GM18868 (cell line): Measurements from ENCODE around the gene PDPN.
A peak's percentile ranks its signal among the peaks of the same experiment; 100 is the strongest.

Source experiments
- ATAC-seq: cut with Tn5 transposase; IDR thresholded peaks from one replicate; pipeline ENCODE4 v1.9.1; 2021; ENCODE audit warnings: mild to moderate bottlenecking, moderate library complexity; ENCODE audit not compliant: unreplicated experiment

Gene PDPN

GRCh38 chr1:13616234-13616633, 32.6 kb downstream of the PDPN start:
- ATAC-seq: no peak

GRCh38 chr1:13617108-13617507, 33.5 kb downstream of the PDPN start:
- ATAC-seq: no peak

GRCh38 chr1:13617773-13618172, 34.1 kb downstream of the PDPN start:
- ATAC-seq: no peak

- ATAC-seq: no peak
Measured at GRCh38 chr1:13618483-13618882, 34.9 kb downstream of the PDPN start.

GRCh38 chr1:13619909-13620308, 36.3 kb downstream of the PDPN start:
- ATAC-seq: no peak

- ATAC-seq: no peak
Measured at GRCh38 chr1:13620825-13621224, 37.2 kb downstream of the PDPN start.

GRCh38 chr1:13622446-13622845, 38.8 kb downstream of the PDPN start:
- ATAC-seq: no peak

- no peak for ATAC-seq
Measured at GRCh38 chr1:13623021-13623637, 39.5 kb downstream of the PDPN start.

- no peak for ATAC-seq
Measured at GRCh38 chr1:13624526-13624925, 40.9 kb downstream of the PDPN start.

- no peak for ATAC-seq
Measured at GRCh38 chr1:13627127-13627526, 43.5 kb downstream of the PDPN start.

- ATAC-seq: no peak
Measured at GRCh38 chr1:13628218-13628617, 44.6 kb downstream of the PDPN start.

GRCh38 chr1:13628711-13629110, 45.1 kb downstream of the PDPN start:
- no peak for ATAC-seq

- no peak for ATAC-seq
Measured at GRCh38 chr1:13642306-13643004, 58.8 kb downstream of the PDPN start.

- no peak for ATAC-seq
Measured at GRCh38 chr1:13643017-13643416, 59.4 kb downstream of the PDPN start.

GRCh38 chr1:13646521-13646920, 62.9 kb downstream of the PDPN start:
- no peak for ATAC-seq

GRCh38 chr1:13651279-13651678, 67.6 kb downstream of the PDPN start:
- ATAC-seq: no peak

- no peak for ATAC-seq
Measured at GRCh38 chr1:13652238-13652637, 68.6 kb downstream of the PDPN start.

- ATAC-seq: no peak
Measured at GRCh38 chr1:13661539-13661938, 77.9 kb downstream of the PDPN start.

- ATAC-seq: no peak
Measured at GRCh38 chr1:13662493-13662892, 78.9 kb downstream of the PDPN start.

- no peak for ATAC-seq
Measured at GRCh38 chr1:13663969-13664368, 80.3 kb downstream of the PDPN start.

- peak; percentile 46 for ATAC-seq
Measured at GRCh38 chr1:13664451-13664850, 80.8 kb downstream of the PDPN start.

- no peak for ATAC-seq
Measured at GRCh38 chr1:13666317-13666716, 82.7 kb downstream of the PDPN start.
